K562 (cell line): ENCODE data around the gene USP20. TPM values are rescaled to one million over a fixed set of nuclear protein-coding genes. Genes with fewer than 3 reads are reported as not detected.

ENCODE experiments used
- AFF1 ChIP-seq, 2 experiments: fragments of 450-650 bp; IDR thresholded peaks; 2 replicates each; pipeline ENCODE4 v1.6.1; 2018; ENCODE audit warnings: mild to moderate bottlenecking in 2 of 2, low read depth in 1 of 2; ENCODE audit not compliant: partially characterized antibody in 2 of 2
- BCL6 ChIP-seq: fragments of 250-450 bp; sonication (Bioruptor Pico); IDR thresholded peaks from 2 replicates; pipeline ENCODE4 v1.4.0; 2020
- BCOR ChIP-seq: fragments of 450-650 bp; IDR thresholded peaks from 2 replicates; pipeline ENCODE4 v1.6.1; 2016
- BHLHE40 ChIP-seq: IDR thresholded peaks from 2 replicates; pipeline ENCODE4 v1.6.1; 2011; ENCODE audit warnings: low read length, improper control_type of control experiment
- ERF ChIP-seq: fragments of 450-650 bp; formaldehyde crosslinking; IDR thresholded peaks from 2 replicates; pipeline ENCODE4 v1.4.0; 2020; ENCODE audit warnings: mild to moderate bottlenecking, mixed read lengths
- GTF2A2 ChIP-seq: IDR thresholded peaks from 2 replicates; pipeline ENCODE4 v1.6.1; 2016; ENCODE audit warnings: mild to moderate bottlenecking, missing genetic modification characterization, missing compliant biosample characterization
- IFI16 ChIP-seq: fragments of 250-450 bp; sonication (Bioruptor Pico); IDR thresholded peaks from 2 replicates; pipeline ENCODE4 v2.1.2; 2022; ENCODE audit warnings: mild to moderate bottlenecking, inconsistent platforms
- KLF16 ChIP-seq: IDR thresholded peaks from 2 replicates; pipeline ENCODE4 v1.6.1; 2016; ENCODE audit warnings: antibody characterized with exemption
- NFE2 ChIP-seq: IDR thresholded peaks from 2 replicates; pipeline ENCODE4 v1.6.1; 2014; ENCODE audit warnings: antibody characterized with exemption, low read depth
- NFYB ChIP-seq: IDR thresholded peaks from 2 replicates; pipeline ENCODE4 v1.6.1; 2011; ENCODE audit warnings: mild to moderate bottlenecking, moderate library complexity; ENCODE audit not compliant: insufficient read length; ENCODE audit errors: extremely low read depth
- NONO ChIP-seq, 2 experiments: fragments of 200-400 bp in 1 of 2; fragments of 450-650 bp in 1 of 2; formaldehyde crosslinking in 1 of 2; IDR thresholded peaks; 2 replicates each; pipeline ENCODE4 v1.6.1; 2017; ENCODE audit warnings: low read depth in 2 of 2, mild to moderate bottlenecking in 2 of 2, moderate library complexity in 2 of 2, low read length in 1 of 2
- SIN3B ChIP-seq: fragments of 450-650 bp; IDR thresholded peaks from 2 replicates; pipeline ENCODE4 v1.6.1; 2017; ENCODE audit warnings: low read depth, mild to moderate bottlenecking, moderate library complexity
- SIRT6 ChIP-seq: IDR thresholded peaks from one replicate; pipeline ENCODE4 v1.6.1; 2012; ENCODE audit warnings: low read depth, mild to moderate bottlenecking, control low read depth, inconsistent platforms, low read length, moderate library complexity
- SUPT5H ChIP-seq: fragments of 450-650 bp; IDR thresholded peaks from 2 replicates; pipeline ENCODE4 v1.6.1; 2016
- TAF1 ChIP-seq: IDR thresholded peaks from 2 replicates; pipeline ENCODE4 v1.6.1; 2011; ENCODE audit warnings: mild to moderate bottlenecking, low read length, moderate library complexity; ENCODE audit not compliant: insufficient read depth, control insufficient read depth, severe bottlenecking; ENCODE audit errors: extremely low read depth
- YBX1 ChIP-seq: fragments of 450-650 bp; IDR thresholded peaks from 2 replicates; pipeline ENCODE4 v1.7.1; 2016; ENCODE audit warnings: mild to moderate bottlenecking
- ZFP30 ChIP-seq: fragments of 250-450 bp; sonication (Bioruptor Pico); IDR thresholded peaks from 2 replicates; pipeline ENCODE4 v1.8.0; 2022; ENCODE audit warnings: moderate library complexity, mild to moderate bottlenecking, inconsistent platforms, borderline replicate concordance
- ZKSCAN3 ChIP-seq: fragments of 250-450 bp; sonication (Bioruptor Pico); IDR thresholded peaks from 2 replicates; pipeline ENCODE4 v1.4.0; 2020
- ZNF143 ChIP-seq: sonication (generic); formaldehyde crosslinking; IDR thresholded peaks from 2 replicates; pipeline ENCODE4 v1.9.0; 2022; ENCODE audit warnings: mild to moderate bottlenecking, missing genetic modification reagents
- ZNF23 ChIP-seq: fragments of 250-450 bp; sonication (Bioruptor Pico); IDR thresholded peaks from 2 replicates; pipeline ENCODE4 v1.4.0; 2020; ENCODE audit warnings: mild to moderate bottlenecking
- ZNF408 ChIP-seq: fragments of 250-450 bp; sonication (Bioruptor Pico); IDR thresholded peaks from 2 replicates; pipeline ENCODE4 v1.4.0; 2020; ENCODE audit warnings: low read depth, mild to moderate bottlenecking, moderate library complexity
- ZNF79 ChIP-seq: fragments of 250-450 bp; sonication (Bioruptor Pico); IDR thresholded peaks from 2 replicates; pipeline ENCODE4 v1.4.0; 2020; ENCODE audit warnings: low read depth, mild to moderate bottlenecking, moderate library complexity
- polyA plus RNA-seq, 8 experiments: library from polyadenylated mRNA; depleted of rRNA in 4 of 8; stranded (reverse) in 5 of 8; unstranded in 3 of 8; fragments of >200 nt; fragmentation: Nextera tagmentation in 2 of 8; fragmentation: Illumina TruSeq in 1 of 8; extraction: Ambion mirVana in 2 of 8; extraction: Trizol in 1 of 8; gene quantifications; 2 replicates each; pipeline versions ENCODE4 v1.2.1 to v1.2.3, GENCODE V29; 2011 to 2014; ENCODE audit warnings: inconsistent platforms in 1 of 8, missing spikeins in 1 of 8
- total RNA-seq, 7 experiments: library from RNA; depleted of rRNA in 6 of 7; stranded (reverse); fragments of >200 nt in 6 of 7; fragmentation: Illumina TruSeq in 2 of 7; extraction: Trizol in 2 of 7; gene quantifications; 2 replicates each; pipeline versions ENCODE4 v1.2.1 to v1.2.3, GENCODE V29; 2011 to 2021; ENCODE audit warnings: low replicate concordance in 1 of 7
- TF ChIP-seq, protein P1 (sequence below): fragments of 450-650 bp; formaldehyde crosslinking; IDR thresholded peaks from 2 replicates; pipeline ENCODE4 v1.4.0; 2022; ENCODE audit warnings: missing genetic modification characterization
- TF ChIP-seq, protein P2 (sequence below): sonication (generic); formaldehyde crosslinking; IDR thresholded peaks from 2 replicates; pipeline ENCODE4 v1.8.0; 2022; ENCODE audit warnings: mild to moderate bottlenecking, missing genetic modification reagents

USP20 gene
- total and polyA plus RNA-seq, 9 of the 15 experiments (the other 6 are each of a cell fraction or from before 2014, with no cell fraction given) = 1.9 to 136 (median 49.1) TPM

GRCh38 chr9:129823935-129824601 is 11.2 kb upstream of the USP20 start, which contains the start of gene TOR1A (continued):
- TF ChIP-seq BCL6 (CRISPR knock-in tag) (no peak; the same call in 1 of the 2 replicates), ZNF23 (CRISPR knock-in tag) (no peak), ZKSCAN3 (CRISPR knock-in tag) (no peak), GTF2A2 (tag) (no peak), NFE2 (no peak), BHLHE40 (peak; percentile 51), NONO (IDR thresholded peaks at IDR 0.05; ENCODE audit: low read depth in 2 of 2, low read length in 1 of 2) (peak; percentile 66 to 89; a peak in 3 of 4 replicates), NFYB (no peak), AFF1 (IDR thresholded peaks at IDR 0.05; ENCODE audit: low read depth in 1 of 2, partially characterized antibody in 2 of 2) (peak in 1 of 2 experiments; percentile 79), TAF1 (peak; percentile 98), KLF16 (no peak), BCOR (peak; percentile 98), SUPT5H (peak; percentile 96), ZNF408 (CRISPR knock-in tag) (no peak), SIN3B (peak; percentile 86), YBX1 (no peak), ERF (peak; percentile 95), ZNF143 (no peak), IFI16 (CRISPR knock-in tag) (no peak), SIRT6 (no peak), ZNF79 (CRISPR knock-in tag) (no peak), ZFP30 (CRISPR knock-in tag) (no peak)
- TF ChIP-seq, protein P1, sequence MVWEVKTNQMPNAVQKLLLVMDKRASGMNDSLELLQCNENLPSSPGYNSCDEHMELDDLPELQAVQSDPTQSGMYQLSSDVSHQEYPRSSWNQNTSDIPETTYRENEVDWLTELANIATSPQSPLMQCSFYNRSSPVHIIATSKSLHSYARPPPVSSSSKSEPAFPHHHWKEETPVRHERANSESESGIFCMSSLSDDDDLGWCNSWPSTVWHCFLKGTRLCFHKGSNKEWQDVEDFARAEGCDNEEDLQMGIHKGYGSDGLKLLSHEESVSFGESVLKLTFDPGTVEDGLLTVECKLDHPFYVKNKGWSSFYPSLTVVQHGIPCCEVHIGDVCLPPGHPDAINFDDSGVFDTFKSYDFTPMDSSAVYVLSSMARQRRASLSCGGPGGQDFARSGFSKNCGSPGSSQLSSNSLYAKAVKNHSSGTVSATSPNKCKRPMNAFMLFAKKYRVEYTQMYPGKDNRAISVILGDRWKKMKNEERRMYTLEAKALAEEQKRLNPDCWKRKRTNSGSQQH (CRISPR knock-in tag) = no peak
- TF ChIP-seq, protein P2, sequence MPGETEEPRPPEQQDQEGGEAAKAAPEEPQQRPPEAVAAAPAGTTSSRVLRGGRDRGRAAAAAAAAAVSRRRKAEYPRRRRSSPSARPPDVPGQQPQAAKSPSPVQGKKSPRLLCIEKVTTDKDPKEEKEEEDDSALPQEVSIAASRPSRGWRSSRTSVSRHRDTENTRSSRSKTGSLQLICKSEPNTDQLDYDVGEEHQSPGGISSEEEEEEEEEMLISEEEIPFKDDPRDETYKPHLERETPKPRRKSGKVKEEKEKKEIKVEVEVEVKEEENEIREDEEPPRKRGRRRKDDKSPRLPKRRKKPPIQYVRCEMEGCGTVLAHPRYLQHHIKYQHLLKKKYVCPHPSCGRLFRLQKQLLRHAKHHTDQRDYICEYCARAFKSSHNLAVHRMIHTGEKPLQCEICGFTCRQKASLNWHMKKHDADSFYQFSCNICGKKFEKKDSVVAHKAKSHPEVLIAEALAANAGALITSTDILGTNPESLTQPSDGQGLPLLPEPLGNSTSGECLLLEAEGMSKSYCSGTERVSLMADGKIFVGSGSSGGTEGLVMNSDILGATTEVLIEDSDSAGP (CRISPR knock-in tag) = peak; percentile 64; the same call in 1 of the 2 replicates
